T-helper 17 cell (primary cell): Measurements from ENCODE around the gene ZNF697. TPM values are rescaled to one million over a fixed set of nuclear protein-coding genes. Genes with fewer than 3 reads are reported as not detected.

Experiments used
- ATAC-seq: fragments of 150-1000 bp; cut with Tn5 transposase; 2 replicates; pipeline ENCODE4 v1.10.0; 2021; ENCODE audit warnings: mild to moderate bottlenecking, moderate library complexity
- DNase-seq, 3 donors: peaks; one replicate each; pipeline versions ENCODE4 v3.0.0 to v3.0.0-alpha.2; 2020 to 2021
- H3K9me3 ChIP-seq: one replicate; pipeline ENCODE4 v1.7.0; 2013; ENCODE audit warnings: low read length, mild to moderate bottlenecking; ENCODE audit not compliant: control insufficient read depth, poor library complexity, severe bottlenecking
- H3K27ac Mint-ChIP-seq: one replicate; pipeline ENCODE4 v1.8.0; 2022; ENCODE audit warnings: mild to moderate bottlenecking, moderate library complexity, mixed read lengths
- H3K27me3 Mint-ChIP-seq: one replicate; pipeline ENCODE4 v1.8.0; 2022; ENCODE audit warnings: mixed read lengths
- H3K36me3 Mint-ChIP-seq: one replicate; pipeline ENCODE4 v1.8.0; 2022; ENCODE audit warnings: low read depth, mixed read lengths
- H3K4me1 Mint-ChIP-seq: one replicate; pipeline ENCODE4 v1.8.0; 2022; ENCODE audit warnings: mild to moderate bottlenecking, mixed read lengths
- H3K4me3 Mint-ChIP-seq: one replicate; pipeline ENCODE4 v1.8.0; 2022; ENCODE audit warnings: mild to moderate bottlenecking, moderate library complexity, mixed read lengths
- total RNA-seq, 4 donors: library from RNA in 2 of 4; stranded (reverse) in 2 of 4; gene quantifications; one replicate each; pipeline ENCODE4 v1.2.3 and lab custom pipeline; 2022 to 2026

The ZNF697 gene
- total RNA-seq, 2 donors from 2014 or later: 0.15 TPM; not detected in 1

- H3K36me3 Mint-ChIP-seq: peaks cover 2% of the 10 kb centered on the region
- H3K4me3 Mint-ChIP-seq: no peak overlapping the region
- ATAC-seq: no peak
- H3K4me1 Mint-ChIP-seq: peaks cover 4% of the 10 kb centered on the region
- peaks cover 64% of the 10 kb centered on the region for H3K27me3 Mint-ChIP-seq
- no peak overlapping the region for H3K27ac Mint-ChIP-seq
- H3K9me3 ChIP-seq: no peaks in the 10 kb centered on the region
- no peak for DNase-seq
Measured at GRCh38 chr1:119676571-119677206, 28.6 kb upstream of the ZNF697 start.

- no peak overlapping the region for H3K27ac Mint-ChIP-seq
- peaks cover 2% of the 10 kb centered on the region for H3K36me3 Mint-ChIP-seq
- peaks cover 4% of the 10 kb centered on the region for H3K4me1 Mint-ChIP-seq
- H3K27me3 Mint-ChIP-seq: peaks cover 58% of the 10 kb centered on the region
- no peaks in the 10 kb centered on the region for H3K9me3 ChIP-seq
- H3K4me3 Mint-ChIP-seq: peak overlapping the region; percentile 55
- no peak for ATAC-seq
- DNase-seq: peak in 2 of 3 donors; percentile 14 to 38
Measured at GRCh38 chr1:119675349-119676345, 27.6 kb upstream of the ZNF697 start.

- no peak for DNase-seq
- ATAC-seq: no peak
- peaks cover 58% of the 10 kb centered on the region for H3K27me3 Mint-ChIP-seq
- H3K9me3 ChIP-seq: no peaks in the 10 kb centered on the region
- peaks cover 4% of the 10 kb centered on the region for H3K4me1 Mint-ChIP-seq
- H3K27ac Mint-ChIP-seq: no peak overlapping the region
- no peak overlapping the region for H3K4me3 Mint-ChIP-seq
- peaks cover 2% of the 10 kb centered on the region for H3K36me3 Mint-ChIP-seq
Measured at GRCh38 chr1:119674835-119675289, 26.8 kb upstream of the ZNF697 start.

DNA sequence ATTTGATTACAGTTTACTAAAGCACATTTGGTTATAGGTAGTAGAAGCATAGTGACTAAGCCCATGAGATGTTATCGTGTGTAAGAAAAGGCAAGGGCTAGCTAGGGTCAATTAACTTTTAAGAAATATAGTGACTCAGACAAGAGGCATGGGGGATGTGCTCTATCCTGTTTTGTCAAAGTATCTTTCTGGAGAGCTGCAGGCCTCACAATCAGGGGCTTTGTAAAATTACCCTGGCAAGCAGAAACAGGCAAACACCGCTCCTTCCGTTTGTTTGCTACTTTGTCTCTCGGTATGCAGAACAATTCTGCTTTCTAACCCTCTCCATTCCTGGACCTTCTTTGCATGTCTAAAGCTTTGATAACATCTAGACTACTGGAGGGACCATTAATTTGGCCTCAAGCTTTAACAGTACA is 26.1 kb upstream of the ZNF697 start:
- H3K27me3 Mint-ChIP-seq: peaks cover 54% of the 10 kb centered on the region
- H3K27ac Mint-ChIP-seq: no peak overlapping the region
- ATAC-seq: no peak
- H3K4me3 Mint-ChIP-seq: no peak overlapping the region
- peaks cover 3% of the 10 kb centered on the region for H3K36me3 Mint-ChIP-seq
- no peak for DNase-seq
- no peaks in the 10 kb centered on the region for H3K9me3 ChIP-seq
- peaks cover 4% of the 10 kb centered on the region for H3K4me1 Mint-ChIP-seq

- H3K9me3 ChIP-seq: no peaks in the 10 kb centered on the region
- Mint-ChIP-seq H3K4me1 (peaks cover 4% of the 10 kb centered on the region), H3K27me3 (peaks cover 47% of the 10 kb centered on the region), H3K36me3 (peaks cover 3% of the 10 kb centered on the region), H3K4me3 (no peak overlapping the region), H3K27ac (no peak overlapping the region)
- DNase-seq (no peak), ATAC-seq (no peak)
Measured at GRCh38 chr1:119673171-119673940, 25.3 kb upstream of the ZNF697 start.

GRCh38 chr1:119670898-119671297 is 22.8 kb upstream of the ZNF697 start:
- H3K4me3 Mint-ChIP-seq: no peak overlapping the region
- no peak for DNase-seq
- no peak overlapping the region for H3K27ac Mint-ChIP-seq
- ATAC-seq: no peak
- H3K36me3 Mint-ChIP-seq: peaks cover 3% of the 10 kb centered on the region
- peaks cover 38% of the 10 kb centered on the region for H3K27me3 Mint-ChIP-seq
- H3K9me3 ChIP-seq: no peaks in the 10 kb centered on the region
- peaks cover 4% of the 10 kb centered on the region for H3K4me1 Mint-ChIP-seq

- no peak overlapping the region for H3K4me3 Mint-ChIP-seq
- H3K36me3 Mint-ChIP-seq: peaks cover 3% of the 10 kb centered on the region
- no peaks in the 10 kb centered on the region for H3K9me3 ChIP-seq
- H3K27me3 Mint-ChIP-seq: peaks cover 29% of the 10 kb centered on the region
- H3K4me1 Mint-ChIP-seq: no peaks in the 10 kb centered on the region
- DNase-seq (no peak), ATAC-seq (no peak)
- no peak overlapping the region for H3K27ac Mint-ChIP-seq
Measured at GRCh38 chr1:119667173-119667572, 19.1 kb upstream of the ZNF697 start.

- Mint-ChIP-seq H3K4me3 (no peak overlapping the region), H3K27me3 (peaks cover 50% of the 10 kb centered on the region), H3K36me3 (no peaks in the 10 kb centered on the region), H3K27ac (no peak overlapping the region), H3K4me1 (no peaks in the 10 kb centered on the region)
- ATAC-seq (no peak), DNase-seq (no peak)
- no peaks in the 10 kb centered on the region for H3K9me3 ChIP-seq
Measured at GRCh38 chr1:119664067-119664466, 16.0 kb upstream of the ZNF697 start.

- H3K27me3 Mint-ChIP-seq: peaks cover 53% of the 10 kb centered on the region
- H3K4me1 Mint-ChIP-seq: no peaks in the 10 kb centered on the region
- no peak overlapping the region for H3K27ac Mint-ChIP-seq
- no peaks in the 10 kb centered on the region for H3K36me3 Mint-ChIP-seq
- ATAC-seq (no peak), DNase-seq (no peak)
- no peak overlapping the region for H3K4me3 Mint-ChIP-seq
- no peaks in the 10 kb centered on the region for H3K9me3 ChIP-seq
Measured at GRCh38 chr1:119662034-119662437, 14.0 kb upstream of the ZNF697 start.

- Mint-ChIP-seq H3K36me3 (no peaks in the 10 kb centered on the region), H3K27ac (no peak overlapping the region), H3K4me3 (no peak overlapping the region), H3K27me3 (peaks cover 54% of the 10 kb centered on the region), H3K4me1 (no peaks in the 10 kb centered on the region)
- no peak for DNase-seq
- no peaks in the 10 kb centered on the region for H3K9me3 ChIP-seq
- ATAC-seq: no peak
Measured at GRCh38 chr1:119660253-119661083, 12.4 kb upstream of the ZNF697 start.

DNA sequence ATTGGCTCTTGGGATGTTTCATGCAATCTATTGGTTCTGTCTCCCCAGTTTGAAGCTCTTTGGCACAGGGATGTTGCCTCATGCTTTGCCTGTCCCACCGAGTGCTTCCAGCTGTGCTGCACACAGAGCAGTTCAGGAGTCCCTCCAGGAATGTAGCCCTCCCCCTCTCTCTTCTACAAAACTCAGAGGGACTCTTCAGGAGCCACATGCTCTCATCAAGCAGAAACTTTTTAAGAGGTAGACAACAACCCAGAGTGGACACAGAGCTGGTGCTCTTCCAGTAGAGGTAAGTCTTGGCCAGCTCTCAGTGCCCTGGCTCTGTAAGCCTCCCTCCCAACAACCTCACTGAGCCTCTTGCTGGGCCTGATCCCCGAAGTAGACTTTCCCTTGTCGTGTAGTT is 11.6 kb upstream of the ZNF697 start:
- H3K4me3 Mint-ChIP-seq: no peak overlapping the region
- ATAC-seq (no peak), DNase-seq (no peak)
- H3K27ac Mint-ChIP-seq: no peak overlapping the region
- H3K9me3 ChIP-seq: no peaks in the 10 kb centered on the region
- H3K27me3 Mint-ChIP-seq: peaks cover 55% of the 10 kb centered on the region
- H3K4me1 Mint-ChIP-seq: no peaks in the 10 kb centered on the region
- no peaks in the 10 kb centered on the region for H3K36me3 Mint-ChIP-seq

DNA sequence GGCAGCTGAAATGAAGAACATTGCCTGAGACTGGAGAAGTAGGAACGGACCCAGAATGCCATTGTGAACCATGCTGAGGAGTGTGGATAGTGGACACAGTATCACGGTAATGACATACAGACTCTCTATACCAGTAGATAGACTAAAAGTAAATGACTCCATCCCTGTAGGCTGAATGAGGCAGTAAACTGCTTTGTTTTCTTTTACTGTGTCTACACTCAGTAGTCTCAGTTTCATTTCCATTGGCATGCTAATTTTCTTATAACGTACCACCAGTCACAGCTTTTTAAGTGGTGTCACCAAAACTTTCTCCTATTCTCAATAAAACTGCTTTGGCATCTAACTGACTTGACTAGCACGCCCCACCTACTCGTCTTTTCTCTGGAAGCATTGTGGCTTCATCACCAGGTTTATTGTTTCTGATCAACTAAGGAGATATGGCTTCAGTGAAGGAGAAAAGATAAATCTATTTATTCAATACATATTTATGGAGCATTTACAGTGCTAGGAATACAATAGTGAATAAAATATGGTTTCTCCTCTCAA is 8.4 kb upstream of the ZNF697 start:
- ATAC-seq (no peak), DNase-seq (no peak)
- H3K9me3 ChIP-seq: no peaks in the 10 kb centered on the region
- Mint-ChIP-seq H3K27me3 (peaks cover 71% of the 10 kb centered on the region), H3K36me3 (no peaks in the 10 kb centered on the region), H3K27ac (no peak overlapping the region), H3K4me3 (no peak overlapping the region), H3K4me1 (no peaks in the 10 kb centered on the region)
